Activated CD4-positive, alpha-beta T cell treated with anti-CD3 and anti-CD28 coated beads for 1 hour (primary cell): ENCODE measurements around the gene WIZ.

Experiments
- DNase-seq: peaks from one replicate; pipeline ENCODE4 v3.0.0-alpha.2; 2020

Gene WIZ

DNA sequence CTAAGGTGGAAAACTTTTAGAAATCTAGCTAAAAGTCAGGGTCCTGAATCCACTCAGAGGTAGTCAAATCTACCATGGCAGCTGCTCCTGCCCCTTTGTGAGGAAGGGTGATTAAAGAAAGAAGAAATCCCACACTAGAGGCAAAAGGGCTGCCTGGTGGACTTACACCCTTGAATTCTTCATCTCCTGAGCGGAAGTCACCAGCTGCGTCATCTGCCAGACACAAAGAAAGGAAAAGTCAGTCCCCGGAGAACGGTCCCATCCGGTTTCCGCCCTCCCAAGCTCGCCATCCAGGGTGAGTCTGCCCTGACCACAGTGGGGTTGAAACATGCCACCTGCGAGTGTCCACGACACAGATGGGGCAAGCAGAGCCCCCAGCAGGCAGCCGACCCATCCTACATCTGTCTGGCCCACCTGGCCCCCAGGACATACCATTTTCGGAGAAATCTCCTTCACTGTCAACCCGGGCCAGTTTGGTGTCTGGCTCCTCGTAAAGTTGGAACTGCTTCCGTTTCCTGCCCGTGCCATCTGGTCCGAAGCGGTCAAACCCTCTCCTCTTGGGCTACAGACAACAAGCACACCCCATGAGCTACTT is 77.9 kb downstream of the WIZ start:
- DNase-seq: no peak

DNA sequence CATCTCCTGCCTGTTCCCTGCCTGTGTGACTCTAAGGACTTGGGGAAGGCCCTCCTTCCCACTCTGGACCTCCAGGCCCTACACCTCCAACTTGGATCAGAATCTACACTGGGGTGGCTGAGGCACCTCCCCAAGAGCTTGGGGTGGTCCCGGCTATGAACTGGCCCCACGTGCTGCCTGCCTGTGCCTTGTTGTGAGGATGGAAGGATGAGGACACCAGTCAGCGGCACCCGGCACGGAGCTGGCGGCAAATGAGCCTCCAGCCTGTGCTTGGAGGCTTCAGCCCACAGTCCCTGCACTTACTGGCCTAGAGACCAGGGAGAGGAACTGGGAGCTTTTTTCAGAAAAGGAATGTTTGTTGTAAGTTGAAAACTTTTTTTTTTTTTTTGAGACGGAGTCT is 78.6 kb downstream of the WIZ start:
- no peak for DNase-seq
